Astrocyte (in vitro differentiated cells and primary cell): ENCODE data around the gene BMAL2. TPM values are rescaled to one million over a fixed set of nuclear protein-coding genes. Genes with fewer than 3 reads are reported as not detected.

Experiments
- DNase-seq: peaks from one replicate; pipeline ENCODE4 v3.0.0-alpha.2; 2010; ENCODE audit warnings: low read depth
- FAIRE-seq: peaks from 2 replicates; lab custom pipeline; 2011; peaks lifted over from hg19 to GRCh38; lab: Jason Lieb, UNC
- H2AFZ ChIP-seq: 2 replicates; pipeline ENCODE4 v1.6.0; 2012; ENCODE audit warnings: low read depth, low read length, inconsistent platforms
- H3K27ac ChIP-seq: 2 replicates; pipeline ENCODE4 v1.5.1; 2011; ENCODE audit warnings: low read depth, low read length, inconsistent platforms
- H3K27me3 ChIP-seq: 2 replicates; pipeline ENCODE4 v1.6.0; 2011; ENCODE audit warnings: low read length, inconsistent platforms; ENCODE audit not compliant: insufficient read depth
- H3K36me3 ChIP-seq: 2 replicates; pipeline ENCODE4 v1.5.1; 2011; ENCODE audit warnings: low read length, inconsistent platforms; ENCODE audit not compliant: insufficient read depth
- H3K4me1 ChIP-seq: 2 replicates; pipeline ENCODE4 v1.5.1; 2011; ENCODE audit warnings: low read length, inconsistent platforms; ENCODE audit not compliant: insufficient read depth
- H3K4me2 ChIP-seq: 2 replicates; pipeline ENCODE4 v1.6.0; 2012; ENCODE audit warnings: low read length, inconsistent platforms
- H3K4me3 ChIP-seq: 2 replicates; pipeline ENCODE4 v1.5.1; 2011; ENCODE audit warnings: low read depth, mild to moderate bottlenecking, low read length, inconsistent platforms; ENCODE audit not compliant: insufficient read depth
- H3K79me2 ChIP-seq: 2 replicates; pipeline ENCODE4 v1.6.0; 2012; ENCODE audit warnings: mild to moderate bottlenecking, low read length, inconsistent platforms; ENCODE audit not compliant: insufficient read depth
- H3K9ac ChIP-seq: 2 replicates; pipeline ENCODE4 v1.6.0; 2012; ENCODE audit warnings: mild to moderate bottlenecking, low read length, inconsistent platforms
- H3K9me3 ChIP-seq: 2 replicates; pipeline ENCODE4 v1.5.1; 2012; ENCODE audit warnings: low read depth, mild to moderate bottlenecking, low read length, inconsistent platforms; ENCODE audit not compliant: insufficient read depth
- H4K20me1 ChIP-seq: 2 replicates; pipeline ENCODE4 v1.6.0; 2012; ENCODE audit warnings: low read length, inconsistent platforms; ENCODE audit not compliant: insufficient read depth
- H3K27ac Mint-ChIP-seq: one replicate; pipeline ENCODE4 v1.8.0; 2021; ENCODE audit warnings: mild to moderate bottlenecking, mixed read lengths; ENCODE audit not compliant: unreplicated experiment
- H3K27me3 Mint-ChIP-seq: one replicate; pipeline ENCODE4 v1.8.0; 2021; ENCODE audit warnings: low read depth, mixed read lengths; ENCODE audit not compliant: unreplicated experiment
- H3K36me3 Mint-ChIP-seq: one replicate; pipeline ENCODE4 v1.8.0; 2021; ENCODE audit warnings: low read depth, mixed read lengths; ENCODE audit not compliant: unreplicated experiment
- H3K4me1 Mint-ChIP-seq: one replicate; pipeline ENCODE4 v1.8.0; 2021; ENCODE audit warnings: low read depth, mixed read lengths; ENCODE audit not compliant: unreplicated experiment
- H3K4me3 Mint-ChIP-seq: one replicate; pipeline ENCODE4 v1.8.0; 2021; ENCODE audit warnings: mild to moderate bottlenecking, moderate library complexity, mixed read lengths; ENCODE audit not compliant: unreplicated experiment
- H3K9me3 Mint-ChIP-seq: one replicate; pipeline ENCODE4 v1.8.0; 2021; ENCODE audit warnings: mild to moderate bottlenecking, mixed read lengths; ENCODE audit not compliant: unreplicated experiment
- EZH2 ChIP-seq: IDR thresholded peaks from 2 replicates; pipeline ENCODE4 v1.6.1; 2012; ENCODE audit warnings: mild to moderate bottlenecking, low read length, inconsistent platforms; ENCODE audit not compliant: insufficient read depth
- total RNA-seq: library from RNA; stranded (reverse); gene quantifications from 2 replicates; pipeline ENCODE4 v1.2.1, GENCODE V29; 2021
- TF ChIP-seq, protein P1 (sequence below): IDR thresholded peaks from 2 replicates; pipeline ENCODE4 v1.5.1; 2011; ENCODE audit warnings: low read depth, mild to moderate bottlenecking, inconsistent platforms, low read length, moderate library complexity; ENCODE audit not compliant: insufficient read depth

Gene BMAL2
- total RNA-seq, 1 donor from 2014 or later, result 13.6 TPM

DNA sequence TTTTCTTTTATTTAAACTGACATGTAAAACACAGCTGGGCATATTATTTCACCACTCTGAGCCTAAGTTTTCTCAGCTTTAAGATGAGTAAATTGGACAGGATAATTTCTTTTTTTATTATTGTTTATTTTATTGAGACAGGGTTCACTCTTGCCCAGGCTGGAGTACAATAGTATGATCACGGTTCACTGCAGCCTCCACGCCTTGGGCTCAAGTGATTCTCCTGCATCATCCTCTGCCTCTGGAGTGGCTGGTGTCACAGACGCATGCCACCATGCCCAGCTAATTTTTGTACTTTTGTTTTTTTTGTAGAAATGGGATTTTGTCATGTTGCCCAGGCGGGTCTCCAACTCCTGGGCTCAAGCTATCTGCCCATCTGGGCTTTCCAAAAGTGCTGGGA is 12.7 kb downstream of the BMAL2 start:
- Mint-ChIP-seq H3K4me1 (peaks cover 32% of the 10 kb centered on the region), H3K4me3 (no peak overlapping the region), H3K36me3 (no peaks in the 10 kb centered on the region), H3K27ac (no peak overlapping the region), H3K27me3 (no peaks in the 10 kb centered on the region), H3K9me3 (no peaks in the 10 kb centered on the region)
- Histone ChIP-seq H3K4me1 (peaks cover 35% of the 10 kb centered on the region), H3K27me3 (no peaks in the 10 kb centered on the region), H2AFZ (no peak overlapping the region), H3K9me3 (no peaks in the 10 kb centered on the region), H3K79me2 (peaks cover 80% of the 10 kb centered on the region), H3K4me2 (no peak overlapping the region), H3K27ac (no peak overlapping the region), H3K9ac (no peak overlapping the region), H4K20me1 (no peaks in the 10 kb centered on the region), H3K36me3 (no peaks in the 10 kb centered on the region), H3K4me3 (no peak overlapping the region)
- DNase-seq, result no peak
- TF ChIP-seq, protein P1, sequence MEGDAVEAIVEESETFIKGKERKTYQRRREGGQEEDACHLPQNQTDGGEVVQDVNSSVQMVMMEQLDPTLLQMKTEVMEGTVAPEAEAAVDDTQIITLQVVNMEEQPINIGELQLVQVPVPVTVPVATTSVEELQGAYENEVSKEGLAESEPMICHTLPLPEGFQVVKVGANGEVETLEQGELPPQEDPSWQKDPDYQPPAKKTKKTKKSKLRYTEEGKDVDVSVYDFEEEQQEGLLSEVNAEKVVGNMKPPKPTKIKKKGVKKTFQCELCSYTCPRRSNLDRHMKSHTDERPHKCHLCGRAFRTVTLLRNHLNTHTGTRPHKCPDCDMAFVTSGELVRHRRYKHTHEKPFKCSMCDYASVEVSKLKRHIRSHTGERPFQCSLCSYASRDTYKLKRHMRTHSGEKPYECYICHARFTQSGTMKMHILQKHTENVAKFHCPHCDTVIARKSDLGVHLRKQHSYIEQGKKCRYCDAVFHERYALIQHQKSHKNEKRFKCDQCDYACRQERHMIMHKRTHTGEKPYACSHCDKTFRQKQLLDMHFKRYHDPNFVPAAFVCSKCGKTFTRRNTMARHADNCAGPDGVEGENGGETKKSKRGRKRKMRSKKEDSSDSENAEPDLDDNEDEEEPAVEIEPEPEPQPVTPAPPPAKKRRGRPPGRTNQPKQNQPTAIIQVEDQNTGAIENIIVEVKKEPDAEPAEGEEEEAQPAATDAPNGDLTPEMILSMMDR, result no peak
- no peak for TF ChIP-seq EZH2
- FAIRE-seq, result no peak

DNA sequence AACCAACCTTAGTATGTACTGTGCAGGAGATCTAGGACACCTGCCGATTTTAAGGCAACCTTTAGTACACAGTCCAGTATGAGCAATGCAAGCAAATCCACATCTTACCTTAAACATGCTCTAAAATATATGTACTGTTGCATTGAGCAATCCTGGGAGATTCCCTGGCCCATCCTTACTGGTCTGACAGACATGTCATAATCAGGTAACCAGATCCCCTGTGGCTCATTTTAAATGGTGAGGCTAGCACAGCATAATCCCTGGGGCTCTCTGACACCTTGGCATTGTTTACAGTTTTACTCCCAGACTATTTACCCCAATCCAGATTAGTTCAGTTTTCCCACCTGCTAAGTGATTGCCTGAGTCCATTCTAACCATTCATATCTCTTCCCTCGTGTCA is 15.1 kb downstream of the BMAL2 start:
- H3K4me3 ChIP-seq, result no peak overlapping the region
- Mint-ChIP-seq H3K4me3 (no peak overlapping the region), H3K36me3 (no peaks in the 10 kb centered on the region), H3K9me3 (no peaks in the 10 kb centered on the region), H3K4me1 (peaks cover 22% of the 10 kb centered on the region), H3K27ac (no peak overlapping the region), H3K27me3 (no peaks in the 10 kb centered on the region)
- DNase-seq (no peak), FAIRE-seq (no peak)
- no peak overlapping the region for H3K9ac ChIP-seq
- H2AFZ ChIP-seq, result no peak overlapping the region
- no peak overlapping the region for H3K27ac ChIP-seq
- no peaks in the 10 kb centered on the region for H3K27me3 ChIP-seq
- no peaks in the 10 kb centered on the region for H3K36me3 ChIP-seq
- no peak overlapping the region for H3K4me2 ChIP-seq
- peaks cover 67% of the 10 kb centered on the region for H3K79me2 ChIP-seq
- no peaks in the 10 kb centered on the region for H3K9me3 ChIP-seq
- no peak for TF ChIP-seq EZH2
- TF ChIP-seq, protein P1, result no peak
- no peaks in the 10 kb centered on the region for H4K20me1 ChIP-seq
- peaks cover 17% of the 10 kb centered on the region for H3K4me1 ChIP-seq

DNA sequence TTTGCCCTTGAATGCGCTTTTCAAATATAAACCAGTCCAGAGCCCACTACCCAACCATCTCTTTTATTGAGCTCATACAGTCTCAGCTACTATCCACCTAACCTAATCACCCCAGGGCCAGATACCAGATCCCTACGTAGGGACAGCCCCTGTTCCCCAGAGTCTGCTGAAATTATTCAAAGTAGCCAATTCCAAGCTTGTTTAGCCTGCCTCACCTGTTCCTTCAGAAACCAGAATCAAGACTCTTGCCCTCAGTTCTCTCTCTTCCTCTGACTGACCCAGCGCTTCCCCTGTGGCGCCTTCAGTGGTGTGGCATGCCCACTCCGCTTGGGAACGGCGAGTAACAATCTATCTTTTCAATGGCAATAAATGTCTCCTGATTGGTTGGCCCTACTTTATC is 18.8 kb downstream of the BMAL2 start:
- Histone ChIP-seq H3K4me1 (no peaks in the 10 kb centered on the region), H3K79me2 (peaks cover 52% of the 10 kb centered on the region), H3K9me3 (no peaks in the 10 kb centered on the region), H3K36me3 (no peaks in the 10 kb centered on the region), H3K27me3 (no peaks in the 10 kb centered on the region), H3K4me2 (no peak overlapping the region), H3K4me3 (no peak overlapping the region), H2AFZ (no peak overlapping the region), H3K27ac (no peak overlapping the region), H3K9ac (no peak overlapping the region), H4K20me1 (no peaks in the 10 kb centered on the region)
- DNase-seq (no peak), FAIRE-seq (no peak)
- H3K4me1 Mint-ChIP-seq, result no peaks in the 10 kb centered on the region
- no peak overlapping the region for H3K4me3 Mint-ChIP-seq
- H3K9me3 Mint-ChIP-seq, result no peaks in the 10 kb centered on the region
- no peak overlapping the region for H3K27ac Mint-ChIP-seq
- no peaks in the 10 kb centered on the region for H3K27me3 Mint-ChIP-seq
- no peaks in the 10 kb centered on the region for H3K36me3 Mint-ChIP-seq
- TF ChIP-seq, protein P1, result no peak
- TF ChIP-seq EZH2, result no peak
